Endothelial cell of umbilical vein (primary cell): ENCODE results near the gene APEH. TPM values are rescaled to one million over a fixed set of nuclear protein-coding genes. Genes with fewer than 3 reads are reported as not detected.

Experiments
- BruUV-seq: library from RNA; stranded (reverse); fragments of 400-500 nt; replicated peaks from 2 replicates; lab custom pipeline; 2021; lab: Mats Ljungman, UMichigan
- CTCF ChIA-PET: fragments of 300-600, 350-600 bp; sonication (Branson Sonifier 250); formaldehyde crosslinking; loops from one replicate; lab custom pipeline; 2021; ENCODE audit warnings: antibody characterized with exemption, inconsistent platforms; lab: Charles Lee
- POLR2A ChIA-PET: fragments of 300-600, 350-600 bp; sonication (Branson Sonifier 250); formaldehyde crosslinking; loops from one replicate; lab custom pipeline; 2021; ENCODE audit warnings: antibody characterized with exemption, inconsistent platforms; lab: Charles Lee
- DNase-seq: peaks from one replicate; pipeline ENCODE4 v3.0.0-alpha.2; 2011; ENCODE audit warnings: low read depth, low spot score
- FAIRE-seq: peaks from 2 replicates; lab custom pipeline; 2011; peaks lifted over from hg19 to GRCh38; lab: Jason Lieb, UNC
- H2AFZ ChIP-seq: 2 replicates; pipeline ENCODE4 v1.6.0; 2012; ENCODE audit warnings: low read depth, low read length, control low read depth, inconsistent platforms
- H3K27ac ChIP-seq: 2 replicates; pipeline ENCODE4 v1.5.1; 2011; ENCODE audit warnings: low read depth, mild to moderate bottlenecking, control low read depth, low read length, moderate library complexity; ENCODE audit not compliant: insufficient read depth
- H3K27me3 ChIP-seq, 2 experiments: 2 replicates each; pipeline versions ENCODE4 v1.6.0 to v1.6.1; 2011; ENCODE audit warnings: low read length in 2 of 2, mixed read lengths in 1 of 2; ENCODE audit not compliant: control insufficient read depth in 2 of 2, insufficient read depth in 2 of 2
- H3K36me3 ChIP-seq, 2 experiments: 2 replicates in 1 of 2; 3 replicates in 1 of 2; pipeline ENCODE4 v1.5.1; 2011; ENCODE audit warnings: low read length in 2 of 2, mild to moderate bottlenecking in 1 of 2, moderate library complexity in 1 of 2; ENCODE audit not compliant: control insufficient read depth in 2 of 2, insufficient read depth in 2 of 2; ENCODE audit errors: extremely low read depth in 1 of 2
- H3K4me1 ChIP-seq: 3 replicates; pipeline ENCODE4 v1.5.1; 2011; ENCODE audit warnings: mild to moderate bottlenecking, low read length; ENCODE audit not compliant: control insufficient read depth, insufficient read depth; ENCODE audit errors: extremely low read depth
- H3K4me2 ChIP-seq: 2 replicates; pipeline ENCODE4 v1.6.1; 2011; ENCODE audit warnings: low read length, control low read depth, mixed read lengths; ENCODE audit not compliant: insufficient read depth
- H3K4me3 ChIP-seq, 3 experiments: fragments of 200-600 bp in 1 of 3; sonication (generic), shearing (Covaris generic) in 1 of 3; replicated peaks in 1 of 3; 2 replicates each; pipeline ENCODE4 v1.5.1; 2011 to 2016; ENCODE audit warnings: control low read depth in 3 of 3, low read length in 3 of 3, mild to moderate bottlenecking in 2 of 3, inconsistent platforms in 1 of 3, low read depth in 1 of 3, moderate library complexity in 1 of 3; ENCODE audit not compliant: insufficient read depth in 1 of 3
- H3K79me2 ChIP-seq: 2 replicates; pipeline ENCODE4 v1.6.0; 2012; ENCODE audit warnings: low read length, inconsistent platforms; ENCODE audit not compliant: control insufficient read depth, insufficient read depth
- H3K9ac ChIP-seq: replicated peaks from 2 replicates; pipeline ENCODE3; 2011; ENCODE audit warnings: low read length, control low read depth; ENCODE audit not compliant: insufficient read depth; ENCODE audit errors: extremely low read depth
- H3K9me1 ChIP-seq: replicated peaks from 3 replicates; pipeline ENCODE4 v1.6.0; 2011; ENCODE audit warnings: mild to moderate bottlenecking, low read length; ENCODE audit not compliant: control insufficient read depth, insufficient read depth; ENCODE audit errors: extremely low read depth
- H3K9me3 ChIP-seq: replicated peaks from 2 replicates; pipeline ENCODE4 v1.5.1; 2012; ENCODE audit warnings: low read length, inconsistent platforms; ENCODE audit not compliant: control insufficient read depth, insufficient read depth
- H4K20me1 ChIP-seq: replicated peaks from 2 replicates; pipeline ENCODE3; 2011; ENCODE audit warnings: mild to moderate bottlenecking, low read length; ENCODE audit not compliant: control insufficient read depth, insufficient read depth; ENCODE audit errors: extremely low read depth
- CTCF ChIP-seq, 2 donors: IDR thresholded peaks; 1 replicate in 1 of 2; 2 replicates in 1 of 2; pipeline ENCODE4 v1.5.1; 2011; ENCODE audit warnings: low read length in 2 of 2, mild to moderate bottlenecking in 2 of 2, moderate library complexity in 2 of 2, control low read depth in 1 of 2, inconsistent platforms in 1 of 2, low read depth in 1 of 2; ENCODE audit not compliant: insufficient read depth in 1 of 2; ENCODE audit errors: extremely low read depth in 1 of 2
- EZH2 ChIP-seq: IDR thresholded peaks from 2 replicates; pipeline ENCODE4 v1.6.1; 2012; ENCODE audit warnings: borderline replicate concordance, low read depth, mild to moderate bottlenecking, moderate library complexity, low read length, inconsistent platforms; ENCODE audit not compliant: severe bottlenecking
- GATA2 ChIP-seq: IDR thresholded peaks from 2 replicates; pipeline ENCODE4 v1.7.0; 2011; ENCODE audit warnings: low read depth, mild to moderate bottlenecking, moderate library complexity, mixed read lengths, low read length; ENCODE audit not compliant: insufficient read length, insufficient read depth
- JUN ChIP-seq: IDR thresholded peaks from 2 replicates; pipeline ENCODE4 v1.6.1; 2011; ENCODE audit warnings: borderline replicate concordance, low read depth; ENCODE audit not compliant: insufficient read length, insufficient read depth
- POLR2A ChIP-seq: IDR thresholded peaks from 2 replicates; pipeline ENCODE4 v1.6.1; 2012; ENCODE audit warnings: low read depth, mild to moderate bottlenecking, control low read depth, low read length
- POLR2AphosphoS5 ChIP-seq: IDR thresholded peaks from 2 replicates; pipeline ENCODE4 v1.6.1; 2012; ENCODE audit warnings: low read depth, mild to moderate bottlenecking, control low read depth, low read length, moderate library complexity; ENCODE audit not compliant: insufficient read depth
- dilution Hi-C: fragments of 300-500 bp; cut with MboI; formaldehyde crosslinking; loops from one replicate; pipeline ENCODE4 v1.15.0; 2019; ENCODE audit warnings: low sequenced_read_pairs; ENCODE audit not compliant: extremely low pct_ligation_motif_present
- intact Hi-C: fragments of 100-400 bp; cut with micrococcal nuclease; formaldehyde crosslinking; loops from one replicate; pipeline ENCODE4 v1.10.0; 2022
- polyA plus RNA-seq, 4 experiments: library from polyadenylated mRNA; depleted of rRNA in 3 of 4; stranded (reverse) in 3 of 4; unstranded in 1 of 4; fragments of >200 nt; gene quantifications; 2 replicates each; pipeline versions ENCODE4 v1.2.1 to v1.2.3, GENCODE V29; 2011 to 2012; ENCODE audit warnings: missing spikeins in 1 of 4
- total RNA-seq: library from RNA; stranded (reverse); gene quantifications from 2 replicates; pipeline ENCODE4 v1.2.3, GENCODE V29; 2021

The APEH gene
- total and polyA plus RNA-seq, 2 donors (not counting 3 experiments of a cell fraction or from before 2014, with no cell fraction given), result 68.2 to 74.3 TPM

DNA sequence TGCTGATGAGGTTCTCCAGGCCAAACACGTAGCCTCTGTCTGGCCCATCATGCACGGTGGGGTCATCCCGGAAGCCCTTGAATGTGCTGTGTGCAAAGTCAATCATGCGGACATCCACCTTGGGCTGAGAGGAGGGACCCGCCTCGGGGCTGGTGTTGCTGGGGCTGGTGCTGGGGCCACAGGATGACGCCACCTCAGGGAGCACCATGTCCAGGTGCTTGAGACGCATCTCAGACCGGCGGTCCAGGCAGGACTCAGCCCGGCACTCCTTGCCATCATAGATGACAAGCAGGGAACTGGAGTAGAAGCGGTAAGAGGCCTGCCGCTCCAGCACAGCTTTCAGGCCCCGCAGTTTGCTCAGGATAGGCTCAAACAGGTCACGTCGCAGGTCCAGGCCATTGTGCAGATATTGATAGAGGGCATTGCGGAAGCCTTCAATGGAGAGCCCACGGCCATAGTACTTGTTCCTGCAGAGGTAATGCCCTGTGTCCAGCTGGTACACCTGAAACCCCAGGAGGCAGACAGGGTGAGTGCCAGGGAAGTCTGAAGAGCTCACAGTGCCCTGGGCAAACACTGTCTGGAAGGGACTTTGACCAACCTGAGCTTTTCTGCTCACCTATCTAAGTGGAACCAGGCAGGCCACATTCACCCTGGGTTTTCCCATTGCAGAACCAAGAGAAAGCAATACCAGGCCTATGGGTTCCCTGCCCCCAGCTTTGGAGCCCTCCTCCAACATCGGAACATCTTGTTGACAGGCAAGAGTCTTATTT, 53.2 kb downstream of the APEH start:
- Histone ChIP-seq H3K4me3 (no peak overlapping the region), H3K9ac (no peak overlapping the region), H3K4me1 (peaks cover 12% of the 10 kb centered on the region), H3K9me1 (no peaks in the 10 kb centered on the region), H3K4me2 (no peak overlapping the region), H3K36me3 (peaks cover 4 to 30% of the 10 kb centered on the region in 2 experiments), H3K9me3 (no peaks in the 10 kb centered on the region), H4K20me1 (no peaks in the 10 kb centered on the region), H2AFZ (no peak overlapping the region), H3K27ac (no peak overlapping the region), H3K79me2 (peaks cover 13% of the 10 kb centered on the region), H3K27me3 (no peaks in the 10 kb centered on the region)
- ChIA-PET CTCF (interaction anchor here (0.6 kb wide), 1 partner anchor 188 kb away, joined by 3 read pairs; no protein-coding TSS in a partner anchor), POLR2A (no interaction called here)
- TF ChIP-seq JUN, result no peak
- no peak for TF ChIP-seq POLR2AphosphoS5
- no peak for TF ChIP-seq GATA2
- no peak for TF ChIP-seq EZH2
- intact Hi-C loops (loop anchor here (10.0 kb wide), 1 partner anchor 357 kb away; the partner anchor contains the start of gene RBM5), dilution Hi-C loops (no loop called here)
- BruUV-seq, result no TSS peak
- FAIRE-seq, result no peak
- DNase-seq, result no peak

DNA sequence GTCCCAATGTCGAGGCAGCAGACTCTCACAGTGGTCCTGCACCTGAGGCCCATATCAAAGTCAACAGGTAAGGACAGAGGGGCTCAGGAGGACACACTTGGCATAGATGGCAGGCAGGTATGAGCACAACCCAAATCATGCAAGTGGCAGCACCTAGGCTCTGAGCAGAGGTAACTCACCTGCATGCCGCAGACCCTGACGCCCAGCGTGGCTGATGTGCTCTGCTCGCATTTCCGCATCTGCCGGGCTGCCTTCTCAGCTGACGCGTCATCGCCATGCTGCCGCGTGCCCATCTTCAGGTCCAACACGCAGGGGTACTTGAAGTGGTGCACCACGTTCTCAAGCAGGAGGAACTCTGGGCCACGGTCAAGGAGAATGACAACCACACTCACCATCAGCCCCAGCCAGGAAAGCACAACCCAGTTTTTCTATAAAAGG, 53.8 kb downstream of the APEH start:
- no peak overlapping the region for H2AFZ ChIP-seq
- no peak for DNase-seq
- no peak overlapping the region for H3K4me3 ChIP-seq
- no peaks in the 10 kb centered on the region for H3K9me1 ChIP-seq
- H3K4me2 ChIP-seq, result no peak overlapping the region
- no peak for FAIRE-seq
- no peaks in the 10 kb centered on the region for H3K9me3 ChIP-seq
- no peak overlapping the region for H3K9ac ChIP-seq
- peaks cover 7% of the 10 kb centered on the region for H3K79me2 ChIP-seq
- TF ChIP-seq POLR2A (no peak), CTCF (IDR thresholded peaks at IDR 0.05; ENCODE audit: extremely low read depth in 1 of 2, insufficient read depth in 1 of 2, low read depth in 1 of 2, low read length in 2 of 2) (no peak)
- dilution Hi-C loops (no loop called here), intact Hi-C loops (loop anchor here (10.0 kb wide), 1 partner anchor 357 kb away; the partner anchor contains the start of gene RBM5)
- no peaks in the 10 kb centered on the region for H3K27me3 ChIP-seq
- POLR2A ChIA-PET, result no interaction called here
- H3K36me3 ChIP-seq, result peaks cover 4 to 33% of the 10 kb centered on the region in 2 experiments
- CTCF ChIA-PET, result interaction anchor here (0.6 to 1.4 kb wide), 2 partner anchors 9 to 188 kb away, joined by 3 to 4 read pairs; no protein-coding TSS in a partner anchor
- no peaks in the 10 kb centered on the region for H4K20me1 ChIP-seq
- BruUV-seq, result no TSS peak
- no peak overlapping the region for H3K27ac ChIP-seq
- peaks cover 8% of the 10 kb centered on the region for H3K4me1 ChIP-seq
